Left lung (tissue), 14 donors: ENCODE measurements around the gene C1D. TPM values are rescaled to one million over a fixed set of nuclear protein-coding genes. Genes with fewer than 3 reads are reported as not detected.
A peak's percentile ranks its signal among the peaks of the same experiment; 100 is the strongest.

Experiments used
- ATAC-seq: fragments of 200-7000 bp; cut with Tn5 transposase; one replicate; pipeline ENCODE4 v1.9.1; 2020; ENCODE audit warnings: moderate library complexity
- DNase-seq, 4 donors: peaks; one replicate each; pipeline ENCODE4 v3.0.0-alpha.2; 2013 to 2020
- H3K27ac ChIP-seq, 2 donors: fragments of 200-600 bp; sonication (generic) in 1 of 2; one replicate each; pipeline versions ENCODE4 v1.5.0 to v1.8.0; 2020 to 2021
- H3K27me3 ChIP-seq, 2 donors: fragments of 200-600 bp; sonication (generic) in 1 of 2; one replicate each; pipeline versions ENCODE4 v1.5.0 to v1.8.0; 2020 to 2021
- H3K36me3 ChIP-seq, 2 donors: fragments of 200-600 bp; sonication (generic) in 1 of 2; one replicate each; pipeline versions ENCODE4 v1.5.0 to v1.8.0; 2020 to 2021
- H3K4me1 ChIP-seq, 2 donors: fragments of 200-600 bp; one replicate each; pipeline ENCODE4 v1.8.0; 2021
- H3K4me3 ChIP-seq, 2 donors: fragments of 200-600 bp; sonication (generic) in 1 of 2; one replicate each; pipeline versions ENCODE4 v1.5.0 to v1.8.0; 2020 to 2021; ENCODE audit warnings: mild to moderate bottlenecking in 1 of 2
- H3K9me3 ChIP-seq, 2 donors: fragments of 200-600 bp; sonication (generic) in 1 of 2; one replicate each; pipeline versions ENCODE4 v1.5.0 to v1.8.0; 2020 to 2021
- intact Hi-C, 2 donors: fragments of 100-400 bp; cut with DNase I; formaldehyde crosslinking; loops; one replicate each; pipeline versions ENCODE4 v1.11.2 to v1.14.2; 2022
- long read RNA-seq, 12 donors: library from polyadenylated mRNA in 2 of 12; unstranded in 2 of 12; transcript quantifications; one replicate each; pipeline ENCODE4 v2.0.0 and lab custom pipeline, GENCODE V29; 2019 to 2026
- polyA plus RNA-seq, 6 donors: library from polyadenylated mRNA; unstranded; fragments of 120-200 nt; gene quantifications; one replicate each; pipeline ENCODE4 v1.2.1, GENCODE V29; 2013; ENCODE audit not compliant: insufficient read length in 6 of 6
- total RNA-seq, 2 donors: library from RNA; stranded (reverse); fragmentation: NEBNext Ultra II Directional; extraction: Animal tissue kit (Norgen Biotek cat#: 25700); gene quantifications; one replicate each; pipeline ENCODE4 v1.2.1, GENCODE V29; 2021
- TF ChIP-seq, protein P1 (sequence below), 2 donors: fragments of 200-600 bp; sonication (generic) in 1 of 2; IDR thresholded peaks; one replicate each; pipeline versions ENCODE4 v1.5.0 to v1.8.0; 2021; ENCODE audit warnings: antibody characterized with exemption in 2 of 2
- donor health status: DM: no; HTN: yes; CAD: no.
- donor health status: DM: no; HTN: no; CAD: no.

C1D gene, protein sequence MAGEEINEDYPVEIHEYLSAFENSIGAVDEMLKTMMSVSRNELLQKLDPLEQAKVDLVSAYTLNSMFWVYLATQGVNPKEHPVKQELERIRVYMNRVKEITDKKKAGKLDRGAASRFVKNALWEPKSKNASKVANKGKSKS
- 10 to 100 TPM; 21.0 to 21.2 TPM for total RNA-seq
- 10 to 100 TPM; 36.1 to 43.4 (median 39.8) TPM for polyA plus RNA-seq
- long read RNA-seq, donor 1, transcript C1D-204 (5 exons, 736 nt) = major isoform, 43 of 109 reads
- long read RNA-seq, donor 1, transcript C1D-201 (5 exons, 2,233 nt) = minor isoform, 22 of 109 reads
- long read RNA-seq, donor 1, partial matches to known transcripts = 30 of 109 reads
- long read RNA-seq, donor 1, other reads (novel, unspliced or antisense) = 11 of 109 reads
- long read RNA-seq, donor 2, transcript C1D-204 (5 exons, 736 nt) = major isoform, 24 of 57 reads
- long read RNA-seq, donor 2, transcript C1D-201 (5 exons, 2,233 nt) = minor isoform, 12 of 57 reads
- long read RNA-seq, donor 2, partial matches to known transcripts = 20 of 57 reads
- long read RNA-seq, donor 2, other reads (novel, unspliced or antisense) = 0 of 57 reads
- long read RNA-seq, donor 3, transcript C1D-201 (5 exons, 2,233 nt) = minor isoform, 7 of 60 reads
- long read RNA-seq, donor 3, transcript C1D-204 (5 exons, 736 nt) = major isoform, 32 of 60 reads
- long read RNA-seq, donor 3, partial matches to known transcripts = 14 of 60 reads
- long read RNA-seq, donor 3, other reads (novel, unspliced or antisense) = 7 of 60 reads
- long read RNA-seq, donor 4, transcript C1D-204 (5 exons, 736 nt) = major isoform, 14 of 32 reads
- long read RNA-seq, donor 4, transcript C1D-201 (5 exons, 2,233 nt) = minor isoform, 11 of 32 reads
- long read RNA-seq, donor 4, partial matches to known transcripts = 2 of 32 reads
- long read RNA-seq, donor 4, other reads (novel, unspliced or antisense) = 5 of 32 reads
- long read RNA-seq, donor 5, transcript C1D-204 (5 exons, 736 nt) = major isoform, 31 of 65 reads
- long read RNA-seq, donor 5, transcript C1D-201 (5 exons, 2,233 nt) = minor isoform, 20 of 65 reads
- long read RNA-seq, donor 5, partial matches to known transcripts = 0 of 65 reads
- long read RNA-seq, donor 5, other reads (novel, unspliced or antisense) = 13 of 65 reads
- long read RNA-seq, donor 6, transcript C1D-201 (5 exons, 2,233 nt) = minor isoform, 24 of 105 reads
- long read RNA-seq, donor 6, transcript C1D-204 (5 exons, 736 nt) = major isoform, 35 of 105 reads
- long read RNA-seq, donor 6, partial matches to known transcripts = 32 of 105 reads
- long read RNA-seq, donor 6, other reads (novel, unspliced or antisense) = 11 of 105 reads
- long read RNA-seq, donor 7, transcript C1D-201 (5 exons, 2,233 nt) = minor isoform, 16 of 53 reads
- long read RNA-seq, donor 7, transcript C1D-204 (5 exons, 736 nt) = major isoform, 22 of 53 reads
- long read RNA-seq, donor 7, partial matches to known transcripts = 9 of 53 reads
- long read RNA-seq, donor 7, other reads (novel, unspliced or antisense) = 6 of 53 reads
- long read RNA-seq, donor 8, transcript C1D-201 (5 exons, 2,233 nt) = minor isoform, 9 of 34 reads
- long read RNA-seq, donor 8, transcript C1D-204 (5 exons, 736 nt) = major isoform, 11 of 34 reads
- long read RNA-seq, donor 8, partial matches to known transcripts = 7 of 34 reads
- long read RNA-seq, donor 8, other reads (novel, unspliced or antisense) = 7 of 34 reads
- long read RNA-seq, donor 9 = 0 reads
- long read RNA-seq, donor 10, transcript C1D-204 (5 exons, 736 nt) = major isoform, 10 of 15 reads
- long read RNA-seq, donor 10, partial matches to known transcripts = 0 of 15 reads
- long read RNA-seq, donor 10, other reads (novel, unspliced or antisense) = 3 of 15 reads
- long read RNA-seq, donor 11, transcript C1D-201 (5 exons, 2,233 nt) = minor isoform, 10 of 58 reads
- long read RNA-seq, donor 11, transcript C1D-204 (5 exons, 736 nt) = major isoform, 16 of 58 reads
- long read RNA-seq, donor 11, partial matches to known transcripts = 20 of 58 reads
- long read RNA-seq, donor 11, other reads (novel, unspliced or antisense) = 10 of 58 reads
- long read RNA-seq, donor 12, transcript C1D-201 (5 exons, 2,233 nt) = minor isoform, 9 of 41 reads
- long read RNA-seq, donor 12, transcript C1D-204 (5 exons, 736 nt) = major isoform, 24 of 41 reads
- long read RNA-seq, donor 12, partial matches to known transcripts = 5 of 41 reads
- long read RNA-seq, donor 12, other reads (novel, unspliced or antisense) = 0 of 41 reads

DNA sequence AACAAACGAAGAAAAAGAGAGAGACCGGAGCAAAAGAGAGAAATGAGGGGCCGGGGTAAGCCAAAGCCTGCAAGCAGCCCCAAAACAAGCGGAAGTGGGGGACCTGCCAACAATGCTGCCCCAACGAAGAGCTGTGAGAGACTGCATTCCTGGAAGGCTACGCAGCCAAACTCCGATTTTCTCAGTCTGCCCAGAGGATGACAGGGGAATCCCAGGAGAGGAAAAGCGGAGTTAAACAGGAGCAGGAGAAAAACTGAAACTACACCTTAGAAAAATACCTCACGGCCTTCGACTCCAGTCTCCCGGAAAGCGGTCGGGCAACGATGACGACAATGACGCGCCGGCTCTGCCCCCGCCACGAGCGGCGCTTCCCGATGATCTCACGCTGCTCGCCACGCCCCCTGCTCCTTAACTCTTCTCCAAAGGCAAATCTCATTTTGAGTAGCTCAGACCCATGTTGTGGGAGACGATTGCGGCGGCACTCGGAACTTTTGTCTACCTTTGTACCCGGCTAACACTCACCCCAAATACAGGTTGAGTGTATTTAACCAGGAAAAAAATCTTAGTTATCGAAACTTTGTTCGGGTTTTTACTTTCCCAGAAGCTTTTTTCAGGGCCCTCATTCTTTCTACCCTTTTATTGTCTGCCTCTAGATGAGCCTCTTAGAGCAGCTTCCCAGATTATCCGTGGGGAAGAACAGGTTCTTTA is at the start of gene C1D:
Gene C1D (minus strand): TSS at position 325 of the 708 bp plus-strand sequence. CDS start 15,694 bp downstream, outside the sequence.
- intact Hi-C loops = no loop called here

DNA sequence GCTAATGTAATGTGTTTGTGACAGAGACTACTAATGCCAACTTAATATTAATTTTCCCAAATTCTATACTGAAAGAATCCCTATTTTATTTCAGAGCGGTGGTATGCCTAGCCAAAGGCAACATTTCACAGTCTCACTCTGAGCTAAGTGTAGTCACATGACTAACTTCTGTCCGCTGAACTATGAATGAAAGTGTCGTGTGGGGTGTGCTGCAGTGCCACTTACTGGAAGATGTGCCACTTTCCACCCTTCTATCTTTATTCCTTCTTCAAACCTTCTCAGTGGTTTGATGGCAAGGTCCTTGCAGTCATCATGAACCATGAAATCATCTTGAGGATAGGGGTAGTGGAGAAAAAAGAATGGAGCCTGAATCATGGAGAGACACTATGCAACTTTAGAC is 47.3 kb upstream of the C1D start:
- intact Hi-C loops = no loop called here

More for the DNA sequence above, at the start of gene C1D:
- H3K36me3 ChIP-seq = no peaks in the 10 kb centered on the region
- no peaks in the 10 kb centered on the region for H3K9me3 ChIP-seq
- peak; percentile 95 to 97 (median 95) for DNase-seq
- no peaks in the 10 kb centered on the region for H3K27me3 ChIP-seq
- ATAC-seq = peak; percentile 100
- H3K27ac ChIP-seq = peak within 1 kb of the TSS; percentile 86 to 92
- peak within 1 kb of the TSS; percentile 68 to 69 for H3K4me3 ChIP-seq
- peaks cover 9 to 33% of the 10 kb centered on the region in 2 donors for H3K4me1 ChIP-seq
- TF ChIP-seq, protein P1, sequence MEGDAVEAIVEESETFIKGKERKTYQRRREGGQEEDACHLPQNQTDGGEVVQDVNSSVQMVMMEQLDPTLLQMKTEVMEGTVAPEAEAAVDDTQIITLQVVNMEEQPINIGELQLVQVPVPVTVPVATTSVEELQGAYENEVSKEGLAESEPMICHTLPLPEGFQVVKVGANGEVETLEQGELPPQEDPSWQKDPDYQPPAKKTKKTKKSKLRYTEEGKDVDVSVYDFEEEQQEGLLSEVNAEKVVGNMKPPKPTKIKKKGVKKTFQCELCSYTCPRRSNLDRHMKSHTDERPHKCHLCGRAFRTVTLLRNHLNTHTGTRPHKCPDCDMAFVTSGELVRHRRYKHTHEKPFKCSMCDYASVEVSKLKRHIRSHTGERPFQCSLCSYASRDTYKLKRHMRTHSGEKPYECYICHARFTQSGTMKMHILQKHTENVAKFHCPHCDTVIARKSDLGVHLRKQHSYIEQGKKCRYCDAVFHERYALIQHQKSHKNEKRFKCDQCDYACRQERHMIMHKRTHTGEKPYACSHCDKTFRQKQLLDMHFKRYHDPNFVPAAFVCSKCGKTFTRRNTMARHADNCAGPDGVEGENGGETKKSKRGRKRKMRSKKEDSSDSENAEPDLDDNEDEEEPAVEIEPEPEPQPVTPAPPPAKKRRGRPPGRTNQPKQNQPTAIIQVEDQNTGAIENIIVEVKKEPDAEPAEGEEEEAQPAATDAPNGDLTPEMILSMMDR (IDR thresholded peaks at IDR 0.05) = no peak

DNA sequence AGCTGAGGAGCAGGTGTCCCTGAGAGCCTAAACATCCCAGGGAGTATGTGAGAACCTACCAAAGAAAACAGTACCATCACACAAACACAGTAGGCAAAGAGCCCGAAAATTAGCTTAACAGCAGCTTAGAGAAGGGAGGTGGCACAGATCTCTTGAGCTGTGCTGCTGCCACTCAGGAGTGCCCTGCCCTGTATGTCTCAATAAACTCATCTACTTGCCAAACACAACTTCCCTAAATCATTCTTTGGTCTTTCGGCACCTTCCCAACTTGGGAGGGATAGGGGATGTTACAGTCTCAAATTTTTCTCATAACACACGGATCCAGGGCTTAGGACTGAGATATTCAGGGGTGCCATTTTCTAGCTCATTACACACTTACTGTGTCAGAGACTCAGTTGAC is 45.3 kb upstream of the C1D start:
- no peak overlapping the region for H3K4me3 ChIP-seq
- H3K4me1 ChIP-seq = peaks cover 0 to 3% of the 10 kb centered on the region in 2 donors
- ATAC-seq (peak; percentile 23), DNase-seq (no peak)
- TF ChIP-seq, protein P1 (IDR thresholded peaks at IDR 0.05) = no peak
- no peaks in the 10 kb centered on the region for H3K36me3 ChIP-seq
- intact Hi-C loops = no loop called here
- H3K27me3 ChIP-seq = no peaks in the 10 kb centered on the region
- H3K27ac ChIP-seq = peak overlapping the region in 1 of 2 donors; percentile 8
- peaks cover 0 to 11% of the 10 kb centered on the region in 2 donors for H3K9me3 ChIP-seq

More for the DNA sequence above, 47.3 kb upstream of the C1D start:
- Histone ChIP-seq H3K27me3 (no peaks in the 10 kb centered on the region), H3K4me1 (peaks cover 0 to 3% of the 10 kb centered on the region in 2 donors), H3K4me3 (no peak overlapping the region), H3K27ac (no peak overlapping the region), H3K9me3 (peaks cover 0 to 10% of the 10 kb centered on the region in 2 donors), H3K36me3 (no peaks in the 10 kb centered on the region)
- ATAC-seq (no peak), DNase-seq (no peak)
- TF ChIP-seq, protein P1 (IDR thresholded peaks at IDR 0.05) = no peak
